ENCODE results near the gene SPATA3.
"Not testable (repeated sequence)": the region's sequence is repeated elsewhere in the genome, so short reads cannot be mapped to it uniquely, and the experiment has no call there.

SPATA3 gene

GRCh38 chr2:230995821-230996220, at the start of gene SPATA3:
TSS of gene SPATA3 (plus strand) at chr2:230996121. CDS start at chr2:230996234, 113 bp downstream.
- DNase-seq: no peak

GRCh38 chr2:230946429-230947234, 49.3 kb upstream of the SPATA3 start:
- DNase-seq: no peak

- no peak for DNase-seq
These were observed 48.7 kb upstream of the SPATA3 start for GRCh38 chr2:230947235-230947576.

- no peak for DNase-seq
These were observed 48.0 kb upstream of the SPATA3 start for GRCh38 chr2:230947908-230948365.

GRCh38 chr2:230949966-230950873, 45.7 kb upstream of the SPATA3 start:
- DNase-seq: no peak

GRCh38 chr2:230950874-230951339, 45.0 kb upstream of the SPATA3 start:
- DNase-seq: no peak

GRCh38 chr2:230951396-230951795, 44.5 kb upstream of the SPATA3 start:
- no peak for DNase-seq

GRCh38 chr2:230952226-230952956, 43.5 kb upstream of the SPATA3 start:
- DNase-seq: no peak

GRCh38 chr2:230953845-230954244, 42.1 kb upstream of the SPATA3 start:
- DNase-seq: no peak

GRCh38 chr2:230954746-230955145, 41.2 kb upstream of the SPATA3 start:
- DNase-seq: no peak

GRCh38 chr2:230955163-230955737, 40.7 kb upstream of the SPATA3 start:
- DNase-seq: no peak

GRCh38 chr2:230956827-230957755, 38.8 kb upstream of the SPATA3 start:
- DNase-seq: no peak

- no peak for DNase-seq
These were observed 38.0 kb upstream of the SPATA3 start for GRCh38 chr2:230957756-230958391.

GRCh38 chr2:230958820-230959756, 36.8 kb upstream of the SPATA3 start:
- no peak for DNase-seq

- DNase-seq: no peak
These were observed 35.9 kb upstream of the SPATA3 start for GRCh38 chr2:230960026-230960425.

- DNase-seq: no peak
These were observed 34.8 kb upstream of the SPATA3 start for GRCh38 chr2:230961091-230961491.

GRCh38 chr2:230964136-230964730, 31.7 kb upstream of the SPATA3 start:
- no peak for DNase-seq

- DNase-seq: no peak
These were observed 28.8 kb upstream of the SPATA3 start for GRCh38 chr2:230967113-230967512.

- DNase-seq: not testable (repeated sequence)
These were observed 27.6 kb upstream of the SPATA3 start for GRCh38 chr2:230968314-230968713.

Measured in NCI-H146 (cell line).